Endothelial cell (in vitro differentiated cells): ENCODE results near the gene SLC6A5. TPM values are rescaled to one million over a fixed set of nuclear protein-coding genes. Genes with fewer than 3 reads are reported as not detected.
"Not testable (repeated sequence)": the region's sequence is repeated elsewhere in the genome, so short reads cannot be mapped to it uniquely, and the experiment has no call there.

ENCODE experiments used
- DNase-seq: peaks from one replicate; pipeline ENCODE4 v3.0.0; 2021; ENCODE audit warnings: low spot score
- H3K27ac Mint-ChIP-seq: one replicate; pipeline ENCODE4 v1.8.0; 2021; ENCODE audit warnings: mixed read lengths, inconsistent platforms; ENCODE audit not compliant: unreplicated experiment
- H3K27me3 Mint-ChIP-seq: one replicate; pipeline ENCODE4 v1.8.0; 2021; ENCODE audit warnings: mild to moderate bottlenecking, moderate library complexity, mixed read lengths, inconsistent platforms; ENCODE audit not compliant: unreplicated experiment
- H3K36me3 Mint-ChIP-seq: one replicate; pipeline ENCODE4 v1.8.0; 2021; ENCODE audit warnings: mild to moderate bottlenecking, low read depth, mixed read lengths, inconsistent platforms; ENCODE audit not compliant: unreplicated experiment
- H3K4me1 Mint-ChIP-seq: one replicate; pipeline ENCODE4 v1.8.0; 2021; ENCODE audit warnings: mild to moderate bottlenecking, mixed read lengths, inconsistent platforms; ENCODE audit not compliant: unreplicated experiment
- H3K4me3 Mint-ChIP-seq: one replicate; pipeline ENCODE4 v1.8.0; 2021; ENCODE audit warnings: mild to moderate bottlenecking, mixed read lengths, inconsistent platforms; ENCODE audit not compliant: unreplicated experiment
- H3K9me3 Mint-ChIP-seq: one replicate; pipeline ENCODE4 v1.8.0; 2021; ENCODE audit warnings: mixed read lengths, inconsistent platforms; ENCODE audit not compliant: unreplicated experiment
- total RNA-seq: library from RNA; stranded (reverse); fragmentation: NEBNext Ultra II Directional; extraction: Animal tissue kit (Norgen Biotek cat#: 25700); gene quantifications from one replicate; pipeline ENCODE4 v1.2.1, GENCODE V29; 2021; ENCODE audit not compliant: unreplicated experiment
- TF ChIP-seq, protein P1 (sequence below): fragments of 200-600 bp; sonication (generic); IDR thresholded peaks from one replicate; pipeline ENCODE4 v1.5.0; 2021; ENCODE audit warnings: antibody characterized with exemption; ENCODE audit not compliant: unreplicated experiment

SLC6A5 gene
- total RNA-seq, 1 donor from 2014 or later, result not detected

DNA sequence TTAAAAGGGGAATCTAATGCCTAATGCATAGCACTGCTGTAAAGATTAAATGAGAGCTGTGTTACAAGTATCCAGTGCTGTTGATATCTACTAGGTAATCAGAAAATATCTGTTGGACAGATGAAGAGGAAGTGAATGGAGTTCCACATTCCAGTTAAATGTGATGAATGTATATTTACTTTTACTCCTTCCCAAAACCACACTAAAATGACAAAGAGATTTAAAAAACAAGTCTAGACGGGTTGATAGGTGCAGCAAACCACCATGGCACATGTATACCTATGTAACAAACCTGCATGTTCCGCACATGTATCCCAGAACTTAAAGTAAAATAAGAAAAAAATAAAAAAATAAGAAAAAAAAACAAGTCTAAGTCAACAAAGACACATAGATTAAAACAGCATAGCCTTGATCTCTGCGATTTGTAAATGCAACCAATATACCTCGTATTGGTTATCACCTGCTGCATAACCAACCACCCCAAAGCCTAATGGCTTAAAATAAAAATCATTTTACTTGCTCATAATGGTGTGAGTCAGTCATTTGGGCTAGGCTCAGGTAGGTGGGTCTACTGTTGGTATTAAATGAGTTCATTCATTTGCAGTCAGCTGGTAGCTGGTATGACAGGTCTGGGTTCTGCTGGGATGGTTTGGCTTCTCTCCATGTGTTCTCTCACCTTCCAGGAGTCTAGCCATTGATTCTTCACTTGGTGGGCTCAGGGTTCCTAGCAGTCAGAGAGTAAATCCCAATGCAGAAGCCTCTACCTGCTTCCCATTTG, 39.7 kb upstream of the SLC6A5 start:
- Mint-ChIP-seq H3K36me3 (no peaks in the 10 kb centered on the region), H3K4me3 (no peak overlapping the region), H3K27ac (no peak overlapping the region), H3K27me3 (no peaks in the 10 kb centered on the region), H3K4me1 (peaks cover 3% of the 10 kb centered on the region), H3K9me3 (peaks cover 6% of the 10 kb centered on the region)
- TF ChIP-seq, protein P1, sequence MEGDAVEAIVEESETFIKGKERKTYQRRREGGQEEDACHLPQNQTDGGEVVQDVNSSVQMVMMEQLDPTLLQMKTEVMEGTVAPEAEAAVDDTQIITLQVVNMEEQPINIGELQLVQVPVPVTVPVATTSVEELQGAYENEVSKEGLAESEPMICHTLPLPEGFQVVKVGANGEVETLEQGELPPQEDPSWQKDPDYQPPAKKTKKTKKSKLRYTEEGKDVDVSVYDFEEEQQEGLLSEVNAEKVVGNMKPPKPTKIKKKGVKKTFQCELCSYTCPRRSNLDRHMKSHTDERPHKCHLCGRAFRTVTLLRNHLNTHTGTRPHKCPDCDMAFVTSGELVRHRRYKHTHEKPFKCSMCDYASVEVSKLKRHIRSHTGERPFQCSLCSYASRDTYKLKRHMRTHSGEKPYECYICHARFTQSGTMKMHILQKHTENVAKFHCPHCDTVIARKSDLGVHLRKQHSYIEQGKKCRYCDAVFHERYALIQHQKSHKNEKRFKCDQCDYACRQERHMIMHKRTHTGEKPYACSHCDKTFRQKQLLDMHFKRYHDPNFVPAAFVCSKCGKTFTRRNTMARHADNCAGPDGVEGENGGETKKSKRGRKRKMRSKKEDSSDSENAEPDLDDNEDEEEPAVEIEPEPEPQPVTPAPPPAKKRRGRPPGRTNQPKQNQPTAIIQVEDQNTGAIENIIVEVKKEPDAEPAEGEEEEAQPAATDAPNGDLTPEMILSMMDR, result no peak
- no peak for DNase-seq

DNA sequence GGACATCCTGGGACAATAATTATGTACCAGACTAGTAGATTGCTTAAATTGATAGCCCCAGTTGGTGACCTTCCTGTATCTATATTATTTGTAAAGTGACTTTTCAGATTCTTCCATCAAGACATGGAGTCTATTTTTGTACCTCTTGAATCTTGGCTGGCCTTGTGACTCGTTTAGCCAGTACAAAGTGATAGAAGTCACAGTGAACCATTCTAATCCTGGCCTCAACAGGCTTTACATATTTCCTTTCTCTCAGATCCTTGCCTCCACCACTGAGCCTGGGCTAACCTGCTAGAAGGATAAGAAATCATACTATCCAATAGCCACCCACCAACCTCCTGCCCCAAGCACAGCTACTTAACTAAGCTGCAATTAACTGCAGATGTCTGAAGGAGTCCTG, 37.5 kb upstream of the SLC6A5 start:
- H3K27ac Mint-ChIP-seq, result no peak overlapping the region
- H3K4me1 Mint-ChIP-seq, result peaks cover 3% of the 10 kb centered on the region
- H3K4me3 Mint-ChIP-seq, result no peak overlapping the region
- H3K27me3 Mint-ChIP-seq, result no peaks in the 10 kb centered on the region
- DNase-seq, result no peak
- H3K36me3 Mint-ChIP-seq, result no peaks in the 10 kb centered on the region
- H3K9me3 Mint-ChIP-seq, result no peaks in the 10 kb centered on the region
- TF ChIP-seq, protein P1, result no peak

DNA sequence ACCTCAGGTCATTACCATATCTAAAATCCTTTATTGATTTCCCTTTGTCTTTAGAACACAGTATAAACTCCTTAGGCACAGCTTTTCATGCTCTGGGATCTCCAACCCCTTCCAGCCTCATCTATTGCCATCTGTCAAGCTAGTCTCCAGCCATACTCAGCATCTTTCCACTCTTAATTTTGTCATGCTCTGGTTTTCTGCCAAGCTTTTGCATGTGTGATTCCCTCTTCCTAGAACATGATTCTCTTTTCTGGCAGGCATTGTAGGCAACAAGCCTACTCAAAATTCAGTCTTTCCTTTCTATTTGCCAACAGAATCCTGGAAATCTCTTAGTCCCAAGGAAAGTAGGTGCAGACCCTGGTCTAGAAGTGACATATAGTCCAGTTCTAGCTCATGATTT, 35.5 kb upstream of the SLC6A5 start:
- Mint-ChIP-seq H3K9me3 (no peaks in the 10 kb centered on the region), H3K27ac (no peak overlapping the region), H3K27me3 (no peaks in the 10 kb centered on the region), H3K4me3 (no peak overlapping the region), H3K4me1 (peaks cover 3% of the 10 kb centered on the region), H3K36me3 (no peaks in the 10 kb centered on the region)
- TF ChIP-seq, protein P1, result no peak
- no peak for DNase-seq

DNA sequence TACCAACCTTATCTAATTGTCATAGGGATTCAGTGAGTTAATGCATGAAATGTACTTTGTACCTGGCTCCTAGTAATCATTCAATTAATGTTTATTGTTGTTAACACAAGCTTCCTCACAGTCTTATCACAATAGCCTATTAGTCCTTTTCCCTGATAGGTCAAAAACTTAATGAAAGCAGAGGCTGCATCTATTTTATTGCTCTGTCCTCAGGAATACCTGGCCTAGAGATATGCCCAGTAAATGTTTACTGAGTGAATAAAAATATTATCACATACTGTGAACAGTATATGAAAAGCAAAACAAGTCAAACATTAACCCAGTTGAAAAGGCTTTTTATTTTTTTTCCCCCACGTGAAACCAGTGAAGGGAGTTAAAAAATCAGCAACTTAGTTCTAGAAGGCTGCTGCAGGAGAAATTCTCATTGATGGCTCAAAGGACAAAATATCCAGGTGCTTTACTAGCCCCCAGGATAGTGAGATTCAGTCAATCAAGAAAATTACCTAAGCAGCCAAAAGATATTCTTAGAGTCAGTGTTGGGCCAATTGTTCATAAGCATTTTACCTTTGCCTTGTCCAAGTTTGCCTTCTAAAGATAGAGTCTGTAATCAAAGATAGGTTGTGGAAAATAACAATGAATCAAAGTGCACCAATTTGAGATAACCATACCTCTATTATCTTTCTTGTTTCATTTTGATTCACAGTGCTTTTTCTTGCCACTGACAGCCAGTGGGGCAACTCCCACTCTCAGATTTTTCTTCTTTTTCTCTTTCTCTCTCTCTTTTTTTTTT, 34.4 kb upstream of the SLC6A5 start:
- H3K9me3 Mint-ChIP-seq, result no peaks in the 10 kb centered on the region
- H3K27ac Mint-ChIP-seq, result no peak overlapping the region
- H3K4me1 Mint-ChIP-seq, result peaks cover 3% of the 10 kb centered on the region
- H3K27me3 Mint-ChIP-seq, result peaks cover 1% of the 10 kb centered on the region
- no peak for DNase-seq
- no peaks in the 10 kb centered on the region for H3K36me3 Mint-ChIP-seq
- TF ChIP-seq, protein P1, result no peak
- no peak overlapping the region for H3K4me3 Mint-ChIP-seq

DNA sequence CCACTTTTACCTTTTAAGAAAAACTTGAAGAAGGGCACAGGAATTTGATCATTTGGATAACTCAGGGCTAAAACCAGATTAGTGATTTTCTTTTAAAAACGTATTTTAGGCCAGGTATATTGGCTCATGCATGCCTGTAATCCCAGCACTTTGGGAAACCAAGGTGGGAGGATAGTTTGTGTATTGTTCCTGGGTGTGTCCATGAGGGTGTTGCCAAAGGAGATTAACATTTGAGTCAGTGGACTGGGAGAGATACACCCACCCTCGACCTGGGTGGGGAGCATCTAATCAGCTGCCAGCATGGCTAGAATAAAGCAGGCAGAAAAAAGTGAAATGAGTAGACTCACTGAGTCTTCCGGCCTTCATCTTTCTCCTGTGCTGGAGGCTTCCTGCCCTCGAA, 33.3 kb upstream of the SLC6A5 start:
- H3K36me3 Mint-ChIP-seq, H3K27ac Mint-ChIP-seq, H3K27me3 Mint-ChIP-seq, H3K4me3 Mint-ChIP-seq, H3K4me1 Mint-ChIP-seq, H3K9me3 Mint-ChIP-seq, DNase-seq: not testable (repeated sequence)
